IPS-20b (cell line): ENCODE results near the gene STH.

Experiments
- H3K27ac ChIP-seq: one replicate; pipeline ENCODE4 v1.5.1; 2013; ENCODE audit warnings: low read length
- H3K27me3 ChIP-seq: 2 replicates; pipeline ENCODE4 v1.6.1; 2013; ENCODE audit warnings: mild to moderate bottlenecking, low read length, inconsistent platforms; ENCODE audit not compliant: insufficient read depth
- H3K36me3 ChIP-seq: 2 replicates; pipeline ENCODE4 v1.6.1; 2013; ENCODE audit warnings: low read depth, mild to moderate bottlenecking, inconsistent platforms, low read length, moderate library complexity; ENCODE audit not compliant: insufficient read depth
- H3K4me1 ChIP-seq: 2 replicates; pipeline ENCODE4 v1.6.1; 2013; ENCODE audit warnings: mild to moderate bottlenecking, control low read depth, inconsistent platforms, low read length, moderate library complexity; ENCODE audit not compliant: insufficient read depth
- H3K4me3 ChIP-seq: 2 replicates; pipeline ENCODE4 v1.5.1; 2013; ENCODE audit warnings: mild to moderate bottlenecking, low read length, inconsistent platforms
- H3K9ac ChIP-seq: 2 replicates; pipeline ENCODE4 v1.6.1; 2013; ENCODE audit warnings: low read depth, mild to moderate bottlenecking, inconsistent platforms, low read length, moderate library complexity
- H3K9me3 ChIP-seq: 2 replicates; pipeline ENCODE4 v1.6.1; 2013; ENCODE audit warnings: mild to moderate bottlenecking, low read depth, low read length, inconsistent platforms; ENCODE audit not compliant: insufficient read depth

STH gene

DNA sequence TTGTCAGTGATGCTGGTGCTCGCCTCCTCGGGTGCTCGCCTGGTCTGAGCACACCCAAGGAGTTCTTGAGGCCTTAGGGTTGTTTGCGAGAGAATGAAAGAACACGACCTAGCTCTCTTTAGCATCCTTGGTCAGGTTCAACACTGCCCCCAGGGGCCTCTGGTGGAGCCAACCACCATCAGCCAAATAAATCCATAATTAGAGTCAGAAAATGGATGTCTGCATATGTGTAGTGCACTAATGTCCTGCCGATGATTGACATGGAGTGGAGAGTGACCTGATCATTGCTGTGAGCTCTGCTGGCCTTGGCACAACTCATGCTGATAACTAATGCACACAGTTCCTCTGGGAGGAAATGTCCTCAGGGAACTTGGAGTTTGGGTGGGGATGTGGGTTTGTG lies 8.2 kb upstream of the STH start:
- Histone ChIP-seq H3K4me3 (no peak overlapping the region), H3K36me3 (no peaks in the 10 kb centered on the region), H3K27ac (no peak overlapping the region), H3K4me1 (no peaks in the 10 kb centered on the region; the same call in 1 of the 2 replicates), H3K9ac (no peak overlapping the region), H3K9me3 (no peaks in the 10 kb centered on the region), H3K27me3 (no peaks in the 10 kb centered on the region)

DNA sequence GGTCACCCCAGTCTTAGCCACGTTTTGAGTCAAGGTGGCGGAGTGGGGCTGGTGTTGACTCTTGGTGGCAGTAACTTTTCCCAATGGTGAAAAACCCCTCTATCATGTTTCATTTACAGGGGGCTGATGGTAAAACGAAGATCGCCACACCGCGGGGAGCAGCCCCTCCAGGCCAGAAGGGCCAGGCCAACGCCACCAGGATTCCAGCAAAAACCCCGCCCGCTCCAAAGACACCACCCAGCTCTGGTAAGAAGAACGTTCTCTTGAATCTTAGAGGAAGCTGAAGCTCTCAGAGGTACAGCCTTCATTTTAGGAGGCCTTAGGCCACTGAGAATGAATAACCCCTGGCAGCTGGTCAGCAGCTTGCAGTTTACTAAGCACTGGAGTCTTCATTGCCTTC lies 7.7 kb upstream of the STH start:
- Histone ChIP-seq H3K27me3 (no peaks in the 10 kb centered on the region), H3K36me3 (no peaks in the 10 kb centered on the region), H3K9ac (no peak overlapping the region), H3K4me1 (no peaks in the 10 kb centered on the region; the same call in 1 of the 2 replicates), H3K9me3 (no peaks in the 10 kb centered on the region), H3K27ac (no peak overlapping the region), H3K4me3 (no peak overlapping the region)

DNA sequence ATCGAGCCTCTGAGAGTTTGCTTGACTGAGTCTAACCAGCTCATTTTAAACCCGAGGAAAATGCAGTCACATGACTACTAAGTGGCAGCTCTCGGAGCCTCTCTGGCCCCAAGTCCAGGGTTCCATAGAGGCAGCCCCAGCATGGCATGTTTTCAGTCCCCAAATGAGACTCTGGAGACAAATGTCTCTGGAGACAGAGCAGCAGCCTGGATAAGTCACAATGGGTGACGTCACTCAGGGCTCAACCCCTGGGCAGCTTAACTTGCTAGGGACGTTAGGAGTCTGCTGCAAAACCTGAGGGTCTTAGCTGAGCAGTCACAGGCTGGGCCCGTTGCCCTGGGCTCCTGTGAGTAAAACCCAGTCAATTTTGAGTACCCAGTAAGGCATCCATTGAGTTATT lies 6.9 kb upstream of the STH start:
- H3K36me3 ChIP-seq: no peaks in the 10 kb centered on the region

DNA sequence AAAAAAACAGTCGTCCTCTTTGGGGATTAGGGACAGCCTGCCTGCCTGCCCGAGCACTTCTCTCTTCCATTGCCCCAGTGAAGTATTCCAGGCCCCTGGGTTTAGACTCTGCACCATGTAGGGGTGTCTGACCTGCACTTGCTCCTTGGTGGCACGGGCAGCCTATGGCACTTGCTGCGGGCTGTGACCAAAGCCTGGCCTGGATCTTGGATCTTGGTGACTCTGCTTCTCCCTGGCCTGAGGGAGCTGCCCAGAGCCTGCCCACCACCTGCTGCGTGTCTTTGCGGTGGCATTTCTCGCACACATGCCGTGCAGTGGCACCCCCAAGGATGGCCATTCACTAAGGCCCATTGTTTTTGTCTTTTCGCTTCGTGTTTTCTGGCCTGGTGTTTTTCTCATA lies 6.1 kb upstream of the STH start:
- H3K9me3 ChIP-seq: no peaks in the 10 kb centered on the region
- H3K36me3 ChIP-seq: no peaks in the 10 kb centered on the region
- H3K4me1 ChIP-seq: no peaks in the 10 kb centered on the region; the same call in 1 of the 2 replicates
- no peak overlapping the region for H3K4me3 ChIP-seq
- H3K27me3 ChIP-seq: no peaks in the 10 kb centered on the region
- no peak overlapping the region for H3K27ac ChIP-seq
- H3K9ac ChIP-seq: no peak overlapping the region

More for the DNA sequence above, 6.9 kb upstream of the STH start:
- H3K9me3 ChIP-seq: no peaks in the 10 kb centered on the region
- no peaks in the 10 kb centered on the region for H3K27me3 ChIP-seq
- no peak overlapping the region for H3K9ac ChIP-seq
- H3K4me3 ChIP-seq: no peak overlapping the region
- no peak overlapping the region for H3K27ac ChIP-seq
- H3K4me1 ChIP-seq: no peaks in the 10 kb centered on the region; the same call in 1 of the 2 replicates

DNA sequence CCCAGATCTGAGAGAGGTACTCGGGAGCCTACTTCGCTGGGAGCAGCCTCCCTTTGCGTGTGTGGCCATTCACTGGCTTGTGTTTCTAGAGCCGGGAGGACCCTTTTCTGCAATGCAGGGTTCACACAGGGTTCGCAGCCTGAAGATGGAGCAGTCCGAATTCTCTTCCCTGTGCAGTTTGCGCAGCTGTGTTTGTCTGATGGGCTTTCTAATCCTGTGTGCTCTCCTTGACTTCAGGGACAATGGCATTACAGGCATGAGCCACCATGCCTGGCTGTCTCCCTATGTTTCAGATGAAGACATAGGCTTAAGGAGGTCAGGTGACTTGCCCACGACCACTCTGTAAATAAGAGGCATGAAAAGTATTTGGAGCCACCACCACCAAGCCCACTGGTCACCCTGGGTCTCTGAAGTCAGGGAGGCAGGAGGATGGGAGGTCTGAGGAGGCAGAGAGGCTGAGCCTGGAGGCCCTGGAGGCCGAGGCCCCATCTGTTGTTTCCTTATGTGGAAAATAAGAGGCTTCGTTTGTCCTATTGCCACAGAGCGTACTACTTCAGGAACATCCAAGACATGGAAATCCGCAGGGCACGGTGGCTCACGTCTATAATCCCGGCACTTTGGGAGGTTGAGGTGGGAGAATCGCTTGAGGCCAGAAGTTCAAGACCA lies 5.0 kb upstream of the STH start:
- Histone ChIP-seq H3K27me3 (no peaks in the 10 kb centered on the region), H3K4me3 (no peak overlapping the region), H3K4me1 (no peaks in the 10 kb centered on the region; the same call in 1 of the 2 replicates), H3K27ac (no peak overlapping the region), H3K36me3 (no peaks in the 10 kb centered on the region), H3K9me3 (no peaks in the 10 kb centered on the region), H3K9ac (no peak overlapping the region)

DNA sequence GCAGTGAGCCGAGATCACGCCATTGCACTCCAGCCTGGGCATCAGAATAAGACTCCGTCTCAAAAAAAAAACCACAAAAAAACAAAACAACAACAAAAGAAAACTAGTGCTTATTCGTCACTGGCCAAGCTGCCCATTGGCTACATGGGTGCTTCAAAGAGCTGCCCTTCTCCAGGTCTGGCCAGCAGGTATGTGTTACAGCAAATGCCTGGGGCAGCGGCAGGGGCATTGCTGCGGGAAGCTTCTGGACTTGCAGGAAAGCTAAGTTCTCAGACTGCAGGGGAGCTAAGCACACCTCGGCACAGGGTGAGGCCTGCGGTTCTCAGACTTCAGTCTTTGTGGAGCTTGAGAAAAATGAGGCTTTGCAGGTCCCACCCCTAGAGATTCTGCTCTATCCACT lies 4.1 kb upstream of the STH start:
- H3K27ac ChIP-seq: no peak overlapping the region
- no peak overlapping the region for H3K9ac ChIP-seq
- H3K4me1 ChIP-seq: no peaks in the 10 kb centered on the region; the same call in 1 of the 2 replicates
- no peaks in the 10 kb centered on the region for H3K36me3 ChIP-seq
- no peaks in the 10 kb centered on the region for H3K9me3 ChIP-seq
- H3K4me3 ChIP-seq: no peak overlapping the region
- H3K27me3 ChIP-seq: no peaks in the 10 kb centered on the region

DNA sequence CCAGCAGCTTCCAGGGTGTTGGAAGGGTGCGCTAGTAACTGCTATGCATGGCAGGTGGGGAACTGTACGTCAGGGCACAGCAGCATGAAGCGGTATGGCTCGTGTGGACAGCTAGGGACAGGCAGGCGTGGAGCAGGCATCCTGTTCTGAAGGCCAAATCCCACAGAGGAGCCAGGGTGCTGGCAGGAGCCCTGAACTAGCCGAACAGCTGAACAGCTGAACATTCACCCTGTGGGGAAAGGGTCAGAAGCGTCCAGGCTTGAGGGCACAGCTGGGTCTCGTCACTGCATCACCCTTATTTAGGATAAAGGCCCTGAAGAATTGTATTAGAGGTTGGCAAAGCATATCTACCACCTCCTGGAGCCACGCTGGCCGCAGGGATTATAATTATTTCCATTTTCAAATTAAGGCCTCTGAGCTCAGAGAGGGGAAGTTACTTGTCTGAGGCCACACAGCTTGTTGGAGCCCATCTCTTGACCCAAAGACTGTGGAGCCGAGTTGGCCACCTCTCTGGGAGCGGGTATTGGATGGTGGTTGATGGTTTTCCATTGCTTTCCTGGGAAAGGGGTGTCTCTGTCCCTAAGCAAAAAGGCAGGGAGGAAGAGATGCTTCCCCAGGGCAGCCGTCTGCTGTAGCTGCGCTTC lies 3.3 kb upstream of the STH start:
- no peak overlapping the region for H3K9ac ChIP-seq
- H3K9me3 ChIP-seq: no peaks in the 10 kb centered on the region
- no peaks in the 10 kb centered on the region; the same call in 1 of the 2 replicates for H3K4me1 ChIP-seq
- H3K36me3 ChIP-seq: no peaks in the 10 kb centered on the region
- no peak overlapping the region for H3K27ac ChIP-seq
- no peaks in the 10 kb centered on the region for H3K27me3 ChIP-seq
- no peak overlapping the region for H3K4me3 ChIP-seq

DNA sequence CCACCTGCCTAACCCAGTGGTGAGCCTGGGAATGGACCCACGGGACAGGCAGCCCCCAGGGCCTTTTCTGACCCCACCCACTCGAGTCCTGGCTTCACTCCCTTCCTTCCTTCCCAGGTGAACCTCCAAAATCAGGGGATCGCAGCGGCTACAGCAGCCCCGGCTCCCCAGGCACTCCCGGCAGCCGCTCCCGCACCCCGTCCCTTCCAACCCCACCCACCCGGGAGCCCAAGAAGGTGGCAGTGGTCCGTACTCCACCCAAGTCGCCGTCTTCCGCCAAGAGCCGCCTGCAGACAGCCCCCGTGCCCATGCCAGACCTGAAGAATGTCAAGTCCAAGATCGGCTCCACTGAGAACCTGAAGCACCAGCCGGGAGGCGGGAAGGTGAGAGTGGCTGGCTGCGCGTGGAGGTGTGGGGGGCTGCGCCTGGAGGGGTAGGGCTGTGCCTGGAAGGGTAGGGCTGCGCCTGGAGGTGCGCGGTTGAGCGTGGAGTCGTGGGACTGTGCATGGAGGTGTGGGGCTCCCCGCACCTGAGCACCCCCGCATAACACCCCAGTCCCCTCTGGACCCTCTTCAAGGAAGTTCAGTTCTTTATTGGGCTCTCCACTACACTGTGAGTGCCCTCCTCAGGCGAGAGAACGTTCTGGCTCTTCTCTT lies 2.6 kb upstream of the STH start:
- Histone ChIP-seq H3K36me3 (no peaks in the 10 kb centered on the region), H3K9me3 (no peaks in the 10 kb centered on the region), H3K4me3 (no peak overlapping the region), H3K4me1 (no peaks in the 10 kb centered on the region; the same call in 1 of the 2 replicates), H3K9ac (no peak overlapping the region), H3K27ac (no peak overlapping the region), H3K27me3 (no peaks in the 10 kb centered on the region)

DNA sequence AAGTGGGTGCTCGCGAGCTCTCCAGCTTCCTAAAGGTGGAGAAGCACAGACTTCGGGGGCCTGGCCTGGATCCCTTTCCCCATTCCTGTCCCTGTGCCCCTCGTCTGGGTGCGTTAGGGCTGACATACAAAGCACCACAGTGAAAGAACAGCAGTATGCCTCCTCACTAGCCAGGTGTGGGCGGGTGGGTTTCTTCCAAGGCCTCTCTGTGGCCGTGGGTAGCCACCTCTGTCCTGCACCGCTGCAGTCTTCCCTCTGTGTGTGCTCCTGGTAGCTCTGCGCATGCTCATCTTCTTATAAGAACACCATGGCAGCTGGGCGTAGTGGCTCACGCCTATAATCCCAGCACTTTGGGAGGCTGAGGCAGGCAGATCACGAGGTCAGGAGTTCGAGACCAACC lies 1.9 kb upstream of the STH start:
- no peak overlapping the region for H3K4me3 ChIP-seq
- H3K4me1 ChIP-seq: no peaks in the 10 kb centered on the region; the same call in 1 of the 2 replicates
- no peaks in the 10 kb centered on the region for H3K9me3 ChIP-seq
- H3K9ac ChIP-seq: no peak overlapping the region
- H3K27ac ChIP-seq: no peak overlapping the region
- no peaks in the 10 kb centered on the region for H3K27me3 ChIP-seq
- no peaks in the 10 kb centered on the region for H3K36me3 ChIP-seq

DNA sequence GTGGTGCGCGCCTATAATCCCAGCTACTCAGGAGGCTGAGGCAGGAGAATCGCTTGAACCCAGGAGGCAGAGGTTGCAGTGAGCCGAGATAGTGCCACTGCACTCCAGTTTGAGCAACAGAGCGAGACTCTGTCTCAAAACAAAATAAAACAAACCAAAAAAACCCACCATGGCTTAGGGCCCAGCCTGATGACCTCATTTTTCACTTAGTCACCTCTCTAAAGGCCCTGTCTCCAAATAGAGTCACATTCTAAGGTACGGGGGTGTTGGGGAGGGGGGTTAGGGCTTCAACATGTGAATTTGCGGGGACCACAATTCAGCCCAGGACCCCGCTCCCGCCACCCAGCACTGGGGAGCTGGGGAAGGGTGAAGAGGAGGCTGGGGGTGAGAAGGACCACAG lies 1.4 kb upstream of the STH start:
- Histone ChIP-seq H3K27ac (no peak overlapping the region), H3K9ac (no peak overlapping the region), H3K4me1 (no peaks in the 10 kb centered on the region; the same call in 1 of the 2 replicates), H3K27me3 (no peaks in the 10 kb centered on the region), H3K9me3 (no peaks in the 10 kb centered on the region), H3K36me3 (no peaks in the 10 kb centered on the region), H3K4me3 (no peak overlapping the region)

DNA sequence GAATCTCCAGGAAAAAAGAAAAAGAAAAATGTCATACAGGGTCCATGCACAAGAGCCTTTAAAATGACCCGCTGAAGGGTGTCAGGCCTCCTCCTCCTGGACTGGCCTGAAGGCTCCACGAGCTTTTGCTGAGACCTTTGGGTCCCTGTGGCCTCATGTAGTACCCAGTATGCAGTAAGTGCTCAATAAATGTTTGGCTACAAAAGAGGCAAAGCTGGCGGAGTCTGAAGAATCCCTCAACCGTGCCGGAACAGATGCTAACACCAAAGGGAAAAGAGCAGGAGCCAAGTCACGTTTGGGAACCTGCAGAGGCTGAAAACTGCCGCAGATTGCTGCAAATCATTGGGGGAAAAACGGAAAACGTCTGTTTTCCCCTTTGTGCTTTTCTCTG lies 845 bp downstream of the STH start:
- no peaks in the 10 kb centered on the region for H3K36me3 ChIP-seq
- no peaks in the 10 kb centered on the region for H3K27me3 ChIP-seq
- H3K9ac ChIP-seq: no peak overlapping the region
- no peak overlapping the region for H3K4me3 ChIP-seq
- no peak overlapping the region for H3K27ac ChIP-seq
- H3K9me3 ChIP-seq: no peaks in the 10 kb centered on the region
- no peaks in the 10 kb centered on the region for H3K4me1 ChIP-seq

DNA sequence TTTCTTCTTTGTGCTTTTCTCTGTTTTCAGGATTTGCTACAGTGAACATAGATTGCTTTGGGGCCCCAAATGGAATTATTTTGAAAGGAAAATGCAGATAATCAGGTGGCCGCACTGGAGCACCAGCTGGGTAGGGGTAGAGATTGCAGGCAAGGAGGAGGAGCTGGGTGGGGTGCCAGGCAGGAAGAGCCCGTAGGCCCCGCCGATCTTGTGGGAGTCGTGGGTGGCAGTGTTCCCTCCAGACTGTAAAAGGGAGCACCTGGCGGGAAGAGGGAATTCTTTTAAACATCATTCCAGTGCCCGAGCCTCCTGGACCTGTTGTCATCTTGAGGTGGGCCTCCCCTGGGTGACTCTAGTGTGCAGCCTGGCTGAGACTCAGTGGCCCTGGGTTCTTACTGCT lies 1.2 kb downstream of the STH start:
- H3K9ac ChIP-seq: no peak overlapping the region
- no peak overlapping the region for H3K27ac ChIP-seq
- H3K9me3 ChIP-seq: no peaks in the 10 kb centered on the region
- H3K36me3 ChIP-seq: no peaks in the 10 kb centered on the region
- H3K4me1 ChIP-seq: no peaks in the 10 kb centered on the region
- H3K4me3 ChIP-seq: no peak overlapping the region
- no peaks in the 10 kb centered on the region for H3K27me3 ChIP-seq
